A549 treated with AZD9567 at 1 μM for 4 hours (cell line): Measurements from ENCODE around the gene FGF16. TPM values are rescaled to one million over a fixed set of nuclear protein-coding genes. Genes with fewer than 3 reads are reported as not detected.

Source experiments
- total RNA-seq: library from RNA; stranded (reverse); fragments of 200-300 nt; extraction: Qiagen RNA extraction; gene quantifications from 5 replicates; pipeline ENCODE4 v1.2.3, GENCODE V29; 2022; ENCODE audit not compliant: insufficient read depth

Gene FGF16
- total RNA-seq, result not detected in 5 replicates

GRCh38 chrX:77446908-77447652 lies at the start of gene FGF16:
TSS of gene FGF16 (plus strand) at chrX:77447389. CDS start at chrX:77447675, 286 bp downstream.

